NCI-H2029 (cell line): ENCODE results near the gene MRPS2.
"Not testable (repeated sequence)": the region's sequence is repeated elsewhere in the genome, so short reads cannot be mapped to it uniquely, and the experiment has no call there.

Experiments used
- DNase-seq: peaks from one replicate; lab custom pipeline; 2025; lab: John Stamatoyannopoulos, UW

The MRPS2 gene

DNA sequence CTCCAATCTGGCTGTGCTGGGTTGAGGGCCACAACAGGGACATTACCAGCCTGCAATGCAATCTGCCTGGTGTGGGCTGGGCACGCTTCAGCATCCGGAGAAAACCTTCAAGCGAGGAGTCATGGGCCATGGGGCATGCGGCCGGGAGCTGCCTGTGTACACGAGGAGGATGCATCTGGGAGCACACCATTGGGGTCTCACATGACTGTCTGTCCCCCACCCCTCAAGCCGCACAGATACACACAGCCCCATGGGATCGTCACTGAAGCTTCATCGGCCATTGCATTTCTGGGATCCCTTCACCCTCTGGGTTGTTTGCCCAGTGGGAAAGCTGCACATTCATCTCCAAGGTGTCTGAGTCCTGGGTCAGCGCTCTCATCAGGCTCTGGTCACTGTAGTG lies 30.6 kb downstream of the MRPS2 start:
- DNase-seq = no peak

DNA sequence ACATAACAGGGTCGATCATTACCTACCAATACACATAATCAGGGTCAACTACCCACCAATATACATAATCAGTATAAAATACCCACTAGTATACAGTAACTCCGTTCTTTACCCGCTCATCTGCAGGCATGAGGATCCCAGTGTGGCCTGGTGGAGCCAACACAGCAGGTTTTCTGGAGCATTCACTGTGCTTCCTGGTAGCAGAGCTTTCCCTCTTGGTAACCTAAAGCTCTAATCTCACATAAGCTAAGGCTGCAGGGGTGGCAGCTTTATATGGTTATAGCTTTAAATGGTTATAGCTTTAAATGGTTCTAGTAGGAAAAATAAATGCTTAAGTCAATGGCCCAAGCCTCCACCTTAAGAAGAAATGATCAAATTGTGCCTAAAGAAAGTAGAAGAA lies 32.6 kb downstream of the MRPS2 start:
- no peak for DNase-seq

DNA sequence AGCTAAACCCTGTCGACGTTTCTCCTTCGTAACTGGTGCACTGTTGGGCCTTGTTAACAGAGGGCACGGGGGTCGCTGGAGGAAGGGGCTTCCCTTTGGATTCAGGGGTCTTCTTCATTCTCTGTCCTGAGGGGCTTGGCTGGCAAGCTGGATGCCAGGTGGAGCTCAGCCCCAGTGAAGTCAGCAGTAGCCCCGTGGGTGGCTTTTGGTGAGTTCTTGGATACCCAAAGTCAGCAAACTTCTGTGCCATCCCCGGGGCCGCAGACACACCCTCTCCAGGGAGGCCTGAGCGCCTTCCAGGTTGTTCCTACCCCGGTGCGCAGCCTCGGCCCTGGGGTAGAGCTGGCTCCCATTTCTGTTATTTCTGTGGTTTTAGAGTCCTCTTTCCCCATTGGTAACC lies 33.2 kb downstream of the MRPS2 start:
- DNase-seq = no peak

DNA sequence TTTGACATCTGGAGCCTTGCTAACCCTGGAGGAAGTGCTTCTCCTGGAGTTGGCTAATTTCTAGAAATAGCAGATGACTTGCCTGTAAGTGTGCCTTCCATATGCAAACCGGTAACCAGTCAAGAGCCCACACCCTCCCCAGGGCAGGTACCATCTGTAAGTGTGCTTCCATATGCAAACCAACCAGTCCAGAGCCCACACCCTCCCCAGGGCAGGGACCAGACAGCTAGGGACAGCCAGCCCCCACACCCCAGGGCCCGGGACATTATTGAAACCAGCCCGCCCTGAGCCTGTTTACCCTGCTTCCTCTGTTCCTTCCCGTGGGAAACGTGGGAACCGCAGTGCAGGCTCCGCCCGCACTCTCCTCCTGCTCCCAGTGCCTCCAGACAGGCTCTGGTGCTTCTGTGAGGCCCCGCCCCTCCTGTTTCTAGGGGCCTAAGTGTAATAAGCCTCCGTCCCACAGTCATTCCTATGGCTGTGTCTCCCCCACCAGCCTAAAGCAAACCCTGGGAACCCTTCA lies 33.8 kb downstream of the MRPS2 start:
- not testable (repeated sequence) for DNase-seq

DNA sequence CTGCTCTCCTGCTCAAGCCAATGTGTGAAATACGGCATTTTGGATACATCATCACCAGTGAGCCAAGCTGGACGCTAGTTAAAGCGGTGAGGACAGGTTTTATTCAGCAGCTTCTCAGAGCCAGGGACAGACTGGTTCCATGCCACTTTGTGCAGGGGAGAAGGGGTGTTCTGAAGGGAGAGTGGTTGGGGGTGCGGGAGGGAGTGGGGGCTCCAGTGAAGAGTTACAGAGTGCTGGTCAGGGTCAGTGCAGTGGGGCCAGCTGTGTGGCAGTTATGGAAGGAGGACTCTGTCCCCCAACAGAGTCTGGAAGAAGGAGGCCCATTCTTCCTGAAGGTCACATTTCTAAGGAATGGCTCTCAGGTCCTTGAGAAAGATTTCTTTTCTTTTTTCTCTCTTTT lies 34.3 kb downstream of the MRPS2 start:
- not testable (repeated sequence) for DNase-seq

DNA sequence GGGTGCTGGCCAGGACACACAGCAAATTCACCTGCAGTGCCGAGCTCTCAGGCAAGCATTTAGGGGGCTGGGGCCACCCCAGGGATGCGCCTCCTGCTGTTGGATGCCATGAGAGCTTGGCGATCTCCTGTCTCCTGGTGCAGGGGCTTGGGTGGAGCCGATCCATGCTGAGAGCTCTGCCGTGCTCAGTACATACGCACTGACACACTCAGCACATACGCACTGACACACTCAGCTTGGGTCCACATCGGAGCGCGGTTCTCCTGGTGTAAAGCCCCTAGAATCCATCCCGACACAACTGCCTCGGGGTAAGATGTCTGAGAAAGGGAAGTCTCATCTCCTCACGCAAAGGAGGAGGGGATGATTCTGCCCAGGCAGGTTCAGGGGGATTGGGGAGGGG lies 35.1 kb downstream of the MRPS2 start:
- not testable (repeated sequence) for DNase-seq

DNA sequence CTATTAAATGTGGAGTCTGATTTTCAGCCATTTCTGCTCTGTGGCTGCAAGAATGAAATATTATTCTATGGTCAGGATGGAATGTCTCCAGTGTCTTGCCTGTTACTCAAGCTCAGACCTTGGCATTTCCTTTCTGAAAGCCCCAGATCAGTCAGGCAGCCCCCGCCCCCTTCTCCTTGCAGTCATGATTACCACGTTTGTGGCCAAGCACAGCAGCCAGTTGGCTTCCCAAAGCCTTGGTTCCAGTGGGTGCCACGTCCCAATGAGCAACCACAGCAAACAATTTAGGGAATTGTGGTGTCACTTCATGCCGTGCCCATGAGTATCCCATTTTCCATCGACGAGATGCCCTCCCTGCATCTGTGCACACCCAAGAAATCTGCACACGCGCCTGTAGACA lies 35.7 kb downstream of the MRPS2 start:
- DNase-seq = no peak

DNA sequence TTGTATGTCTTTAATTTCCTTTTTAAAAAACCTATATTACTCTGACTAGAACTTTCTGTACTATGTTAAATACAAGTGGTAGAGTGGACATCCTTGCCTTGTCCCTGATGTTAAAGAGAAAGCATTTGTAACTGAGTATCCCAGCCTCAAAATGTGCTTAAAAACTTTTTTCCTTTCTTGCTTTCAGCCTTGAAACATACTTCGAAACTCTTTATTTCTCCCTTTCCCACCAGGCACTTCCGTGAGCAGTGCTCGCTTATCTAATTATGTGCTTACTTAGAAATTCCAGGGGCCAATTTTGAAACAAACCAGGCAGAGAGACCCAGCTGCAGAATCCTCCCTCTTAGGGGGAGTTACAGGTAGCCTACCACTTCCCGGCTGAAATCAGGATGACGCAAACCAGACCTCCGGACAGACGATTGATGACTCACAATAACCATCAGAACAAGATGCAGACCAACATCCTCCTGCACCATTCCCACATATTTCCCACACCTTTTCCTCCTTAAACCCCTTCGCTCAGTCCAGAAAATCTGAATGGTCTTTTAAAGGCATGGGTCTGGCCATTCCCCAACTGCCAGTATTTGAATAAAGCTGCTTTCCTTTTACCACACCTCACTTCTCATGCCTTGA lies 42.9 kb downstream of the MRPS2 start:
- not testable (repeated sequence) for DNase-seq

DNA sequence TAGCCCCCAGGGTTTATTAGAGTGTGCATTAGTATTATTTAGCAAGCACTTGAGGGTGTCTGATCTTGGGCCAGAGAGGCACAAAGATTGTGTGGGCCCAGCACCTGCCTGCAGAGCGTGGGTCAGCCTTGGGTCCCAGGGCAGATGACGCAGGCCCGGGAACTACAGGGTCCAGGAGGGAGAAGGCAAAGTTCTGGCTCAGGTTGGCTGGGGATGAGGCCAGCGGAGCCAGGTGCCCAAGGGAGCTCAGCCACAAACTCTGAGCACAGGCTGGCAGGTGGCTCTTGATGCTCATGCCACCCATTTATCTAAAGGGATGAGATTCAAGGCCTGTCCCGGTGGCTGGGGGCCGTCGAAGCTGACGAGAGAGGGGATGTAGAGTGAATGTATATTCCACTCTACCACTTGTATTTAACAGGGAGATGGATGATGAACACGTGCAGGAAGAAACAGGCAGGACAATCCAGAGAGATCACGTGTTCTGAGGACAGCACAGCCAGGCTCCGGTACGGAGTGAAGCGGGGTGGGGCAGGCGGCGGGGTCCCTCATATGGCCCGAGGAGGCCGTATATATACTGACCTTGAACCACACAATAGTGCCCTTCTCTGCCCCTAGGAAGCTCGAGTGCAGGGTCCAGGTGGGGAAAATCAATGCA lies 44.6 kb downstream of the MRPS2 start:
- DNase-seq = no peak

DNA sequence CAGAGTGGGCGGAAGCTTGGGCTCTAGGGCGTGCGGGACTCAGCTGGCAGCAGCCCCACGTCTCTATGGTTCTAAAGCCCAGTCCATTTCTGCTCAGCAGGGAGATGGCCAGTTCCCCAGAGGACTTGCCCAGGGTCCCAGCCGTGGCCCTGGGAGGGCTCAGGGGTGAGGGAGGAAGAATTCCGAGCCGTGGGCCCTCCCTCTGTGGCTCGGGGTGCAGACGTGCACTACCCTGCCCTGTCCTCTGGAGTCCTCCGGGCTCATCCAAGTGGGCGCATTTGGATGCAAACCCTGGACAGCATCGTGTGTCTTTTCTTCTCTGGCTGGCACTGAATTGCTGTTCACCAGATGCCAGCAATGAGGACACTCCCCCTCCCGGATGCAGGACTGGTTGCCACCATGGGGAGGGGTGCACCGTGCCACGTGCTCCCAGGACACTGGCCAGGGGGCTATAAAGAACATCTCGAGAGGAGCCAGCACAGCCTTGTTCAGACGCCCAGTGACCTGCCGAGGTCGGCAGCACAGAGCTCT lies 45.2 kb downstream of the MRPS2 start, which contains the start of gene OBP2A:
TSS of gene OBP2A (plus strand) at position 481 of the 531 bp plus-strand sequence. CDS start 55 bp downstream, outside the sequence.
- DNase-seq = not testable (repeated sequence)

DNA sequence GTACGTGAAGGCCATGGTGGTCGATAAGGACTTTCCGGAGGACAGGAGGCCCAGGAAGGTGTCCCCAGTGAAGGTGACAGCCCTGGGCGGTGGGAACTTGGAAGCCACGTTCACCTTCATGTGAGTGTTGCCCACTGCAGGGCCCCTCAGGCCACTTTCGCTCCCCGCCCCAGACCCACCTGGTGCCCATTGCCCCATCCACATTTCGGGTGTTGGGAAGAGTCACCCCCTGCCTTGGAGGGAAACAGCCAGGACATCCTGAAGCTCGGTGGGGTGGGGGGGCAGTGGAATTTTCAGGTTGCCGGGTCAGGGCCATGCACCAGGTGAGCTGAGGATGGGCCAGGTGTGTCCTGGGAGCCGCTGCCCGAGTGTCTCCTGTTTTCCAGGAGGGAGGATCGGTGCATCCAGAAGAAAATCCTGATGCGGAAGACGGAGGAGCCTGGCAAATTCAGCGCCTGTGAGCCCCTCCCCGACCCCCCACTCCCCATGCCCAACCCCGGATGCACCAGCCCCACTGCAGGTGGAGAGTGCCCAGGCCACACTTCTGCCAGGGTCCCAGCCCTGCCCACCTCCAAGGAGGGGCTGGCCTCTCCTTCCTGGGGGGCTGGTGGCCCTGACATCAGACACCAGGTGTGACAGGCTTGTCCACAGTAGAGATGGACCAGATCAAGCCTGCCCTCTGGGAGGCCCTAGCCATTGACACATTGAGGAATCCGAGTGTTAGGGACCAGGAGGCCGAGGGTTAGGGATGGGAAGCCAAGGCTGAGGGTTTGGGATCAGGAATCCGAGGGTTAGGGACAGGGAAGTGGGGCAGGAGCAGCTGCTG lies 46.5 kb downstream of the MRPS2 start:
- DNase-seq = not testable (repeated sequence)

DNA sequence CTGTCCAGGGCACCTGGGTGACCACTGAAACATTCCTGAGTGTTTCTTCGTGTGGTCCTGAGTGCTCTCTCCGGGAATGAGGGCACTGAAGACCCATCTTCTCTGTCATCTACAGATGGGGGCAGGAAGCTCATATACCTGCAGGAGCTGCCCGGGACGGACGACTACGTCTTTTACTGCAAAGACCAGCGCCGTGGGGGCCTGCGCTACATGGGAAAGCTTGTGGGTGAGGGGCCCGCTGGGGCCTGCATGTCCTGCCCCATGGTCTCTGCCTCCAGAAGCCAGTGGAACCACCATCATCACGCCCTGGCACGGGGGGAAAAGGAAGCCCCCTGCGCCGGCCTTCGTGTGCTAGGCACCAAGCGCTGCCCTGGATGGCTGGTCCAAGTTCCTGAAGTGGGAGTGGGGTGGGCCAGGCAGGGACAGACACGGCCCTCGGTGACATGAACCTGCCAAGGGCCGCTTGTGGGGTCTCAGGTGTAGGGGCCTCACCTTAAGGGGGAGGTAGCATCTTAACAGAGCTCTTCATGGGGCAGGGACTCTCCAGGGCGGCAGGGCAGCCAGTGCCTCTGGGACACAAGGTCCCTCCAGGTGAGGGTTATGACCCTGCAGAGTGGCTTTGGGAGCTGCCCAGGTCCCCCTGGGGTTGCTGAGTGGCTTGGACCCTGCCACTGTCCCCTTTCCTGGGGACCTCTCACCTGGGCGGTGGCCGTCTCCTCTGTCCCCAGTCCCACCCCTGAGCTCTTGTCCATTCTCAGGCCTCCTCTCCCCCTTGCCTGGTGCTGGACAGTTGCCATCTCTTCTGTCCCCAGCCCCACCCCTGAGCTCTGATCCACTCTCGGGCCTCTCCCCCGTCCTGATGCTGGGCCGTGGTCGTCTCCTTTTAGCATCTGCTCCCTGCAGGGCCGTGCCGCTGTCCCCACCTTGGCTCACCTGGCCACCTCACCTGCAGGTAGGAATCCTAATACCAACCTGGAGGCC lies 47.6 kb downstream of the MRPS2 start:
- no peak for DNase-seq

DNA sequence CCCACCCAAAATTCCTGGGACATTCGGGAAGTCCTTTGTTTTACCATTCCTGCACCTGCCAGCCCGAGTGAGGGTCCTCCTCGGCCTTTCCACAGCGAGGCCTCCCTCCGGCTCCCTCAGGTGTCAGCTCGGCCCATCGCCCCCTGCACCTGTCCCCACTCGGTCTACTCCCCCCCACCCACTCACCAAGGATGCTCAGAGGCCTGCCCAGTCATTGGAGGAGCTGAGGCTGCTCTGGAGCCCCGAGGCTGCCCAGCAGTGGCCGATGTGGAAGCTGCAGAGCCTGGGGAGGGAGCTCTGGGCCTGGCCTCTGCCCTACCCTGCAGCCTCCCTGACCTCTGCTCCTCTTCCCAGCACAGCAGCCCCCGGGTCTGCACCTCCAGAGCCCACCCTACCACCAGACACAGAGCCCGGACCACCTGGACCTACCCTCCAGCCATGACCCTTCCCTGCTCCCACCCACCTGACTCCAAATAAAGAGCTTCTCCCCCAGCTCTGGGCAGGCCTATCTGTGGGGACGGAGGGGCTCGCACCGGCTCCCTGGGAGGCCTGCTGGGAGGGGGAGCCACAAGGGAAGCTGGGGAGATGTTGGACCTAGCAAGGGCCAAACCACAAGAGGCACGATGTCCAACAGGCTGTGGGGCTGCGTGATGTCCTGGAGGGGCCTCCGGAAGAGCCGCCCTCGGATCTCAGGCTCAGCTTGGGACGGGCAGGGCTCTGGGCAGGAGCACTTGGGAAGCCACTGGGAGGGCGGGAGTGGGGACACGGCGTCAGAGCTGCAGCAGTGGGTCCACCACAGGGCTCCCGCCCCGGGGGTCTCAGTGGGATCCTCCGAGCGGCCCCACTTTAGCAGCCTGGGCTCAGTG lies 49.2 kb downstream of the MRPS2 start:
- DNase-seq = not testable (repeated sequence)

DNA sequence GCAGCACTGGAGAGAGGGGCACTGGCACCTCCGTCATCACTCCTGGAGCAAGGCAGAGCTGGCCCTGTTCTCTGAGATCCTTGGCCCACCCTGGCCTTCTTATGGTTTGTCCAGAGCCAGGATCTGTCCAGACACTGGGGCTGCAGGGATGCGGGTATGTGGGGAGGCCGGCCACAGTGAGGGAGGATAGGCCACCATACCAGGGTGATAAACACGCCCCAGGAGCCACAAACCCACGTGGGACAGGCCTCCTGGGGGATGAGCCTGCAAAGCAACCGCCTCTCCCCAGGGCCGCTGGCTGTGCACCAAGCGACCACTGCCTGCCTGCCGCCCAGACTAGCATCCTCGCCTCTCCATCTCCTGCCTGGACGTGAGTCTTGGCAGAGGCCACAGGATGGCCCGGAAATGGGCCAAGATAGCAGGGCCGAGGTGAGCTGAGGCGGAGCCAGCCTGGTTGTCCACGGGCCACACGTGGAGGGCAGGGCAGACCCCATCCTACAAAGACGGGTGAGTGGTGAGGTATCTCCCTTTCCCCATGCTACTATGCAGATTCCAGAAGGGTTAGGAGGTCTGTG lies 49.9 kb downstream of the MRPS2 start:
- no peak for DNase-seq

DNA sequence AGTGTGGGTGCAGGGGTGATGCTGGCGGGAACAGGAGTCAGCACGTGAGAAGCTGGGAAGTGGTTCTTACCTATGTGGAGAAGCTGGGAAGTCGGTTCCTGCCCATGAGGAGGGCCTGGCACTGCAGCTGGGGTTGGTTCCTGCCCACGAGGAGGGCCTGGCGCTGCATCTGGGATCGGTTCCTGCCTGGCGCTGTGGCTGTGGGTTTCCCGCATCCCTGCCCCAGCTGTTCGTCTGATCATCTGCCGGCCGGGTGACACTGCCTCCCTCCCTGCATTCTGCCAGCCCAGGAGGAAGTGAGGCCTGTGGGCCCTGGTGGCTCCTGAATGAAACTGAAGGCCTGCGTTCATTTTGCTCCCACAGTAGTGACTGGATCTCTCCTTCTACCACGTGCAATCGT lies 50.5 kb downstream of the MRPS2 start:
- DNase-seq = no peak

DNA sequence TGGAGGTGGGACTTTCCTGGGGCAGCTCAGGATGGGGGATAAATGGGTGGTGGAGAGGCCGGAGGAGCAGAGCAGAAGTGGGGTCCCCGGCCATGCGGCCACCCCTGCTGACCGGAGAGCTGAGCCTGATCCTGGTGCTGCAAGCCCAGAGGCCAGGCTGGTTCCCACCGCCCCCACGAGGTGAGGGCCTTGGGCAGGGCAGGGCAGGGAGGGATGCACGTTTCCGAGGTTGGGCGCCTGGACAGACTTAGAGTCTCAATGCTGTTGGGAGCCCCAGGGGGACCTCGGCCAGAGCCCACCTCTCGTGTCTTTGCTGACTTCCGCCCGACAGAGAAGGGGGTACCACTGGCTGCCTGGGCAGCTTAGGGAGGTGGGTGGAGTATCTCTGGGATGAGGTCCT lies 51.0 kb downstream of the MRPS2 start:
- DNase-seq = no peak

DNA sequence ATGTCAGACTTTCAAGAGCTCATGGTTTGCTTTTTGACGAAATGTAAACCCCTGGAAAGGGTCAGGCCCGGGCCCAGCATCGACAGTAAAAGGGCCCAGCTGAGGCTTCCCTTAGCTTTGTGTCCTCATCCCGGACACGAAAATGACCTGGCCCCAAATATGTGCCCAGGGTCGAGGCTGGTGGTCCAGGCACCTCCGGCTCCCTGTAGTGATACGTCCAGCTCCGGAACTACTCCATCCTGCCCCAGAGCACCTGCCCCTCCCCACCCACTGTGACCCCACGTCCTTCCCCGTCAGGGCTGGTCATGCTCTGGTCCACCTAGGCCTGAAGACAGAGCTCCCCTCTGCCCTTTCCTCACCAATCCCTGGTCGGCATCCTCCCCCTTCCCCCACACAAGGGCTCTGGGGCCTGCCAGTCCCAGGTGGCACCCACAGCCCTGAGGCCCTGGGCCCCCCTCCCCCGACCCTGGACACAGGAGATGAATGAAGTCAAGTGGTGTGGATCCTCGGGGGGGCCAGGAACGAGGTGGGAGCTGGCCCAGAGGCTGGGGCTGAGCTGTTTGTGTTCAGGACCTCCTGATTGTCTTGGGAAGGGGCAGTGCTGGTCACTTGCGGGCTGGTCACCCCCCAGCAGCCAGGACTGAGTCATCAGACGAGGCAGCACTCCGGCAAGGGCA lies 51.7 kb downstream of the MRPS2 start:
- no peak for DNase-seq

DNA sequence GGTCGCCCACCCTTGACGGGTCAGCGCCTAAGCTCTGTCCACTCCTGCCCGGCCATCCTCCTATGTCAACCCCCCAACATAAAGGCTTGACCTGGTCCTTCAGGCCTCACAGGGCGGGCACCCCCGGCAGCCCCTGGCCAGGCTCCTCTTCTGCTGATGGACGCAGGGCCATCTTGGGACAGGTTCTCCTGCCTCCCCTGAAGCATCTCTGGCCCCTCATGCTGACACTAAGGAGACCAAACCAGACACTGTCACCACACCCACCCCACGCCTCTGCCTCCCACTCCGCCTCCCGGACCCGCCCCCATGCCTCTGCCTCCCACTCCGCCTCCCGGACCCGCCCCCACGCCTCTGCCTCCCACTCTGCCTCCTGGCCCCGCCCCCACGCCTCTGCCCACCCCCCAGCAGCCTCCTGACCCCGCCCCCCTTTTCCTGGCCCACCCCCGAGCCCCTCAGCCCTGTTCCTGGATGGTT lies 52.3 kb downstream of the MRPS2 start:
- DNase-seq = no peak
